ENCODE measurements around the gene FBLN7.

Gene FBLN7

DNA sequence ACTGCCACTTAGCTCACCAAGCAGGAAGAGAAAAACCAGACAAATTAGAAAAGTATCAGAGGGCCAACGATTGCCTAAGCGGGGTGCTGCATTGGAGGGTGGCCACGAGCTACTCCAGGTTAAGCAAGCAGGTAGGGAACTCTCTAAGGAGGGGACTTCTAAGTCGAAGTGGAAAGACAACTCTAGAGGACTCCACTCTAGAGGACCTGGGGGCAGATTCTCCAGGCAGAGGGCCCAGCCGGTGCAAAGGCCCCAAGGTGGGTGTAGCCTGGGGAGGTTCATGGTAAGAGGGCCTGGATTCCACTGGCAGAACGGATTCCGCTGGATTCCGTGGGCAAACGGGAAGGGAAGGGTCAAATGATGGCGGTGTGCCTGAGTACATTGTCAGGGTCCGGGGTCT is 12.7 kb downstream of the FBLN7 start:
- peaks cover 4% of the 10 kb centered on the region for H3K36me3 ChIP-seq (ENCODE audit: control insufficient read depth, insufficient read depth, low read length)
- H3K27ac ChIP-seq (ENCODE audit: insufficient read depth, low read depth, low read length, poor library complexity, severe bottlenecking): no peak overlapping the region
- no peaks in the 10 kb centered on the region for H3K9me3 ChIP-seq (ENCODE audit: control insufficient read depth, low read length)
- no peak overlapping the region for H3K4me3 ChIP-seq (ENCODE audit: insufficient read depth, low read depth, low read length)
- 93 to 95% methylated on average over 11 of the region's 11 CpGs for WGBS, 2 experiments
- H3K27me3 ChIP-seq (ENCODE audit: control insufficient read depth, insufficient read depth, low read length, poor library complexity, severe bottlenecking): no peaks in the 10 kb centered on the region
- H3K4me1 ChIP-seq (ENCODE audit: control insufficient read depth, insufficient read depth, low read length): no peaks in the 10 kb centered on the region

DNA sequence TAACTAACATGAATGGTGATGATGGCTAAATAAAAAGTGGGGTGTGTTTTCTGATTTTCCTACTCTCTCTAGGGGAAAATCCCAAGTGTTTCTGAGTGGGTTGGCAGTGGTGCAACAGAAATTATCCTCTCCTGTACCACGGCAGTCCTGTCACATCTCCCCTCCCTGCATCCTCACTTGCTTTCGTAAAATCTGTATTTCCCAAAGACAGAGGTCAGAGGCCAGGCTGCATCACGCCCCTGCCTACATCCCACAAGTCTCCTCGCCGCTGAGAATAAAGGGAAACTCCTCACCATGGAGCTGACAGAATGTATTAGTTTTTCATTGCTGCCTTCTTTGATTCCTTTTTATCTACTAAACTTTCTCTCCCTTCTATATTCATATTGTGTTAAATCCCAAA is 13.1 kb downstream of the FBLN7 start:
- 92 to 98% methylated on average over 5 of the region's 5 CpGs for WGBS, 2 experiments
- H3K4me1 ChIP-seq (ENCODE audit: control insufficient read depth, insufficient read depth, low read length): peaks cover 1% of the 10 kb centered on the region

DNA sequence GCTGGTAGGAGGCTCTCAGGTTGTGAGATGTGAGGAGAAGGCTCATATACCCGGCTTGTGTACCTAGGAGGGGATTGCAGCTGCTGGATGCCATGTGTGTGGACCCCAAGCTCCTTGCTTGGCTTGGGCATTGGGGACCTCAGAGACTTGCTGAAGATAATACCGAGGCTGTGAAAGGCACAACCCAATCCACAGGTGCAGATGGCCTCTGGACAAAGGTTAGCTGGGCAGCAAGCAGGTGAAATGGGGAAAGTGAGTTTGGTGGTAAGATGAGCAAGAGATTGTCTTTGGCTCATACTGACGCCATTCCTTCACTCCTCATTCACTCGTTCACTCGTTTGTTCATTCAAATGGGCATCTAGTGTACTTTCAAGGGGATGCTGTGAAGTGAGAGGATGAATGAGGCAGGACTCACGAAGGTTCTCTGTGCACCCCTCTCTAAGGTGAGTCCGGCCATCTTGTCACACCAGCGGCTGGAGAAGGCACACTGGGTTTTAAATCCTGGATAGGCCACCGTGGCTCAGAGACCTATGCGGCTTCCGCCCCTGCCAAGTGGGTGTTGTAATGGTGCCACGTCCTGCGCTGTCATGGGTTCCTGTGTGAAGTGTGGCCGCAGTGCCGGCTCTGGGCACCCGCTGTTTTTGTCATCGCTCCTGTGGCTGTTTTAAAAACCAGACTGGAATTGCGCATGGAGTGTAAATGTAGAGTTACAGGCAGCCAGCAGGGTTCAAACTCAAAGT is 13.7 kb downstream of the FBLN7 start:
- Histone ChIP-seq H3K27ac (ENCODE audit: insufficient read depth, low read depth, low read length, poor library complexity, severe bottlenecking) (no peak overlapping the region), H3K36me3 (ENCODE audit: control insufficient read depth, insufficient read depth, low read length) (peaks cover 4% of the 10 kb centered on the region), H3K4me3 (ENCODE audit: insufficient read depth, low read depth, low read length) (no peak overlapping the region), H3K27me3 (ENCODE audit: control insufficient read depth, insufficient read depth, low read length, poor library complexity, severe bottlenecking) (no peaks in the 10 kb centered on the region), H3K4me1 (ENCODE audit: control insufficient read depth, insufficient read depth, low read length) (peaks cover 6% of the 10 kb centered on the region), H3K9me3 (ENCODE audit: control insufficient read depth, low read length) (no peaks in the 10 kb centered on the region)
- 95 to 96% methylated on average over 18 of the region's 18 CpGs for WGBS, 2 experiments

More for the DNA sequence above, 13.1 kb downstream of the FBLN7 start:
- H3K36me3 ChIP-seq (ENCODE audit: control insufficient read depth, insufficient read depth, low read length): peaks cover 4% of the 10 kb centered on the region
- no peaks in the 10 kb centered on the region for H3K27me3 ChIP-seq (ENCODE audit: control insufficient read depth, insufficient read depth, low read length, poor library complexity, severe bottlenecking)
- H3K27ac ChIP-seq (ENCODE audit: insufficient read depth, low read depth, low read length, poor library complexity, severe bottlenecking): no peak overlapping the region
- H3K4me3 ChIP-seq (ENCODE audit: insufficient read depth, low read depth, low read length): no peak overlapping the region
- H3K9me3 ChIP-seq (ENCODE audit: control insufficient read depth, low read length): no peaks in the 10 kb centered on the region

DNA sequence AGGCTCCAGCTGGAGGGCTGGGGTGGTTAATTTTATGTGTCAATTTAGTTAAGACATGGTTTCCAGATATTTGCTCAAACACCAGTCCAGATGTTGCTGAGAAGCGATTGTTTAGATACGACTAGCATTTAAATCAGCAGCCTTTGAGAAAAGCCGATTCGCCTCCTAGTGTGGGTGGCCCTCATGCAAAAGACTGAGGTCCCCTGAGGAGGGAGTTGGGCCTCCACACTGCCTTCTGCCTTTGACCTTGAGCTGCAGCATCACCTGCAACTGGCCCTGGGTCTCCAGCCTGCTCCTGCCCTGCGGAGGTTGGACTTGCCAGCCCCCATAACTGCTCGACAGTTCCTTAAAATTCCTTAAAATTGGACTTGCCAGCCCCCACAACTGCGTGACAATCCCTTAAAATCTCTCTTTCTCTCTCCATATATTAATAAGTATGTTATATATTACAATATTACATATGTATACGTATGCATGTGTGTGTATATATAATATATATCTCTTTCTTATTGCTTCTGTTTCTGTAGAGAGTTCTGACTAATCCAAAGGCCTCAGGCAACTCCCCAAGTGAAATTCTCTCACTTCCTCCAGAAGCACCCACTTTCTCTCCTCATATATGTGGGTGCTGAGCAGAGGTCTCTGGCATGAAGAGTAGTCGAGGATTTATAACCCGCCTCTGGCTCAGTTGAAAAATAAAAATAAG is 14.4 kb downstream of the FBLN7 start:
- Histone ChIP-seq H3K27ac (ENCODE audit: insufficient read depth, low read depth, low read length, poor library complexity, severe bottlenecking) (no peak overlapping the region), H3K4me1 (ENCODE audit: control insufficient read depth, insufficient read depth, low read length) (peaks cover 6% of the 10 kb centered on the region), H3K27me3 (ENCODE audit: control insufficient read depth, insufficient read depth, low read length, poor library complexity, severe bottlenecking) (no peaks in the 10 kb centered on the region), H3K36me3 (ENCODE audit: control insufficient read depth, insufficient read depth, low read length) (peaks cover 4% of the 10 kb centered on the region), H3K4me3 (ENCODE audit: insufficient read depth, low read depth, low read length) (no peak overlapping the region), H3K9me3 (ENCODE audit: control insufficient read depth, low read length) (no peaks in the 10 kb centered on the region)
- WGBS, 2 experiments: 93 to 96% methylated on average over 8 of the region's 10 CpGs

DNA sequence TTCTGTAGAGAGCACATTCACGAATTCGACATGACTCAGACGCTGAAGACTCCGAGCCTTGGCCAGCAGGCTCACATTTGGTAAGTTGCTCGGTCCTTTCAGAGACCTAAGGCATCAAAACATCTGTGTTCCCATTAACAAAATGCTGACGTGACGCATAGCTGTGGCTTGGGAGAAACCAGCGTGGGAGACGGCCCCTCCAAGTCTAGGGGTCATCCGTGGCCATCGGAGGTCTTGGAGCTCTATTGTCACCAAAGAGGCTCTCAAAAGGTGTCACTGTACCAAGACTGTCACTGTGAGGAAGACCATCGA is 14.9 kb downstream of the FBLN7 start:
- Histone ChIP-seq H3K4me3 (ENCODE audit: insufficient read depth, low read depth, low read length) (no peak overlapping the region), H3K27me3 (ENCODE audit: control insufficient read depth, insufficient read depth, low read length, poor library complexity, severe bottlenecking) (no peaks in the 10 kb centered on the region), H3K9me3 (ENCODE audit: control insufficient read depth, low read length) (no peaks in the 10 kb centered on the region), H3K4me1 (ENCODE audit: control insufficient read depth, insufficient read depth, low read length) (peaks cover 6% of the 10 kb centered on the region), H3K36me3 (ENCODE audit: control insufficient read depth, insufficient read depth, low read length) (peaks cover 4% of the 10 kb centered on the region), H3K27ac (ENCODE audit: insufficient read depth, low read depth, low read length, poor library complexity, severe bottlenecking) (no peak overlapping the region)
- 96% methylated on average over 12 of the region's 12 CpGs for WGBS, 2 experiments

DNA sequence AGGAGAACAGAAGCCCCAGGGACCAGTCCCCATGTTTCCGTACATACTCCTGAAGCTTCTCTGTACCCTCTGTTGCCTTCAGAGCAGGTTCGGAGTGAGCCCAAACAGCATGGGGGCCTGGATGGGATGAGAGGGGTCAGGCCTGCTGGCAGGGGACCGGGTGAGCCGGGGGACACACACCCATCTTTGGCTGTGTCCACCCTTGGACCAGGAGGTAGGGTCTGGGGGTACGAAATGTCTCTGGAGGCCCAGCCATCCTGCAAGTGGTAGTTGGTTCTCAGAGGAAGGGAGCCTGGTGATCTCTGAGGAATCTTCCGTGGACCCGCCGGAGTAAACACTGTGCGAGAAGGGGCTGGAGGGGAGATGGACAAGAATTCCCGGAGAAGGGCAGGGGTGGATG is 15.3 kb downstream of the FBLN7 start:
- 96 to 97% methylated on average over 10 of the region's 10 CpGs for WGBS, 2 experiments
- peaks cover 4% of the 10 kb centered on the region for H3K36me3 ChIP-seq (ENCODE audit: control insufficient read depth, insufficient read depth, low read length)
- no peak overlapping the region for H3K4me3 ChIP-seq (ENCODE audit: insufficient read depth, low read depth, low read length)
- H3K9me3 ChIP-seq (ENCODE audit: control insufficient read depth, low read length): no peaks in the 10 kb centered on the region
- no peaks in the 10 kb centered on the region for H3K27me3 ChIP-seq (ENCODE audit: control insufficient read depth, insufficient read depth, low read length, poor library complexity, severe bottlenecking)
- peaks cover 6% of the 10 kb centered on the region for H3K4me1 ChIP-seq (ENCODE audit: control insufficient read depth, insufficient read depth, low read length)
- no peak overlapping the region for H3K27ac ChIP-seq (ENCODE audit: insufficient read depth, low read depth, low read length, poor library complexity, severe bottlenecking)

DNA sequence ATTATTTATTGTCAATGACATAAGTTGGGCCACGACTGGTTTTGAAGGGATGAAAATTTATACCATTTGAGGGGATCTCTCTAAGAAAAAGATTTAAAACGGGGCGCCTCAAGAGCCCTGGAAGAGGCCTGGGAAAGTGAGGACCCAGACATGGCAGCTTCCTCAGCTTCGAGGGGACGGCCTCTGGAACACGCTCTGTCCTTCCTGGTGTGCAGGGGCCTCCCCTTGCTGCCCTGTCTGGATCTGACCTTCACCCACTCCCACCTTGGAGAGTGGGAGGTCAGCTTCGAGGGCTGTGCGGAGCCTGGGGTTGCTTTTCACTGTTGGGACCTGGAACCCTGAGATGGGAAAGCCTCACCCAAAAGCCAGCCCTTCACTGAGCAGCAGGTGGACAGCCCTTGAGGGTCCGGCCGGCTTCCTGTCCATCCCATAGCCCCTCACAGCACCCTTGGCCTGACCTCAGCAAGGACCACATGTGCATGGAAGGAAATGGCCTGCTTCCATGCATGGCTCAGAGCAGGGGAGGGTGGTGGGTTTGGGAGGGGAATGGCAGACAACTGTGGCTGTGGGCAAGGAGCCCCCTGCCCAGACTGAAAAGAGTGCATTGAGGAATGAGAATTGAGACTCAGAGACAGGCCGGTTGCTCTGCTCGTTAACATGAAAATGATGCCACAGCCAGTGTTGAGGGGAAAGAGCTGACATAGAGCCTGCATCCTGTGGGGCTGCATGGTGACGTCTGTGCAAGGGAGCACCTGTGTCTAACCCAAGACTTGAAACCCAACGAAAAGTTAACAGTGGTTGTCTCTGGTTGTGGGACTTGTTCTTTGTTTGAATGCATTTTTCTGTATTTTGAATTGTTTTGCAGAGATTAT is 16.3 kb downstream of the FBLN7 start:
- WGBS, 2 experiments: 77% methylated on average over 14 of the region's 14 CpGs
- peaks cover 4% of the 10 kb centered on the region for H3K36me3 ChIP-seq (ENCODE audit: control insufficient read depth, insufficient read depth, low read length)
- no peak overlapping the region for H3K4me3 ChIP-seq (ENCODE audit: insufficient read depth, low read depth, low read length)
- H3K27ac ChIP-seq (ENCODE audit: insufficient read depth, low read depth, low read length, poor library complexity, severe bottlenecking): no peak overlapping the region
- no peaks in the 10 kb centered on the region for H3K9me3 ChIP-seq (ENCODE audit: control insufficient read depth, low read length)
- H3K27me3 ChIP-seq (ENCODE audit: control insufficient read depth, insufficient read depth, low read length, poor library complexity, severe bottlenecking): no peaks in the 10 kb centered on the region
- peaks cover 6% of the 10 kb centered on the region for H3K4me1 ChIP-seq (ENCODE audit: control insufficient read depth, insufficient read depth, low read length)

DNA sequence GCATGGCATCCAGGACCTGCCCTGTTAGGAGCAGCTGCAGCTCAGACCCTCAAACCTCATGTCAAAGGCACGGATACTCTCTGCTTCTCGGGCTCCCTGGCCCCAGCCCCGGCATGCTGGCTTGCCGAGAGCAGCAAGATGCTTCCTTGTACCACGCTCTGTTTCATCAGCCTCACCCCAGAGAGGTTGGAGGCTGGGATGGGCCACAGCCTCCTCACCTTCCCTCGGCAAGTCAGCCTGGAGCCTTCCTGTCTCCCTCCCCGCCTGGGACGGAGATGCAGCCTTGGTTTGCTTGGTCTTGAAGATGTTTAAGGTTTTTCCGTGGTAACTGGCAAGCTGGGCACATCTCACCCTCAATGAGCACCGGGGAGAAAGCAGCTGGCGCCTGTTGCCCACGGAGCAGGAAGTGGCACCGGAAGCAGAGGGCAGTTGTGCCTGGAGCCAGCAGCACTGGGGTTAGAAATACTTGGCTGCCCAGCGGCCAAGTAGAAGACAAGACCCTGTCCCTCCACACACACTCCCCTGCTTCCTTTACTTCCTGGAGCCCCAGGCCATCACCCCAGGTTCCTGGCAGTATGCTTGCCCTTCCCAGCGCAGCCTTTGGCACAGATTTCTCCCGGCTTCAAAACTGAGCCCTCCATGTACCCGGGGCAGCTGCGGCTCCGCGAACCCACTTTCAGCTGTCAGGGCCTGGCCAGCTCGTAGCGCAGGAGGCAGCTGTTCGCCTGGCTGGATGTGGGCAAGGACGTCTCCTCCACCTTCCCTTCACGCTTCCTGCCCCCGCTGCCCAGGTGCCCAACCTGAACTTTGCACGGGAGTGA is 17.4 kb downstream of the FBLN7 start:
- WGBS, 2 experiments: 92% methylated on average over 27 of the region's 27 CpGs
- no peak overlapping the region for H3K27ac ChIP-seq (ENCODE audit: insufficient read depth, low read depth, low read length, poor library complexity, severe bottlenecking)
- H3K27me3 ChIP-seq (ENCODE audit: control insufficient read depth, insufficient read depth, low read length, poor library complexity, severe bottlenecking): no peaks in the 10 kb centered on the region
- H3K9me3 ChIP-seq (ENCODE audit: control insufficient read depth, low read length): no peaks in the 10 kb centered on the region
- peaks cover 4% of the 10 kb centered on the region for H3K36me3 ChIP-seq (ENCODE audit: control insufficient read depth, insufficient read depth, low read length)
- H3K4me3 ChIP-seq (ENCODE audit: insufficient read depth, low read depth, low read length): no peak overlapping the region
- H3K4me1 ChIP-seq (ENCODE audit: control insufficient read depth, insufficient read depth, low read length): peaks cover 6% of the 10 kb centered on the region

DNA sequence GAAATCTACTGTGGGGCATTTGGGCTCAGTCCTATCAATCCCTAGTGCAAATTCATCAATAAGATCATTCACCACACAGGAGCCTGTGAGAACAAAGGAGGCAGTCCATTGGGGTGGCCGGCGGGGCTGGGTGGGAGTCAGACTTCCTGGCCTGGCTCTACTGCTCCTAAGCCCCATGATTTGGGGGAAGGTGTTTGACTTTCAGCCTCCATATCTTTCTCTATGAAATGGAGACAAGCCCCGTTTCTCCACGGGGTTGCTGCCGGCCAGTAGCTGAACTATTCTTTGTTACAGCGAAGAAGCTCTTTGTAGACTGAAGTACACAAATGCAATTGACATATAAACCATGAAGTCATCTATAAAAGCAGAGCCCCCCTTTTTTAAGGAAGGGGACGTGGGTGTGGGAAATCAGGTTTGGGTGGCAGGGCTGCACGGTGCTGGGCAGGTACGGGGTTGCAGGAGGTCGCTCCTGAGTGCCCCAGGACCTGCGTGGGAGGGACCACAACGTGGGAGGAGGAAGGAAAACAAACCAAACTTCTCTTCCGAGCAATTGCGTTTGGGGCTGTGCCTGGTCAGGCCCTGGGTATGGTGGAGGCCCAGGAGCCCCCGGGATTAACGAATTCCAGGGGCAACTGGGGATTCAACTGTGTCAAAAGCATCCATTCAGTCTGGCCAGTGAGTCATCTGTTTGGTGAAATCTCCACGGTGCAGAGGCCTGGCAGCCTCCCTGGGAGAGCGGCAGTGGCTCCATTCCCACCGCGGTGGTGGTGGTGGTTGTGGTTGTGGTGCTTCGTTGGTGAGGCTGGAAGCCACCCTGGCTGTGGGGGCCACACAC is 18.2 kb downstream of the FBLN7 start:
- H3K27me3 ChIP-seq (ENCODE audit: control insufficient read depth, insufficient read depth, low read length, poor library complexity, severe bottlenecking): no peaks in the 10 kb centered on the region
- peaks cover 6% of the 10 kb centered on the region for H3K4me1 ChIP-seq (ENCODE audit: control insufficient read depth, insufficient read depth, low read length)
- peaks cover 4% of the 10 kb centered on the region for H3K36me3 ChIP-seq (ENCODE audit: control insufficient read depth, insufficient read depth, low read length)
- WGBS, 2 experiments: 81 to 84% methylated on average over 20 to 21 of the region's 21 CpGs
- H3K4me3 ChIP-seq (ENCODE audit: insufficient read depth, low read depth, low read length): no peak overlapping the region
- H3K27ac ChIP-seq (ENCODE audit: insufficient read depth, low read depth, low read length, poor library complexity, severe bottlenecking): no peak overlapping the region
- no peaks in the 10 kb centered on the region for H3K9me3 ChIP-seq (ENCODE audit: control insufficient read depth, low read length)
